Esophagus muscularis mucosa (tissue), 4 donors: ENCODE results near the gene SIVA1. TPM values are rescaled to one million over a fixed set of nuclear protein-coding genes. Genes with fewer than 3 reads are reported as not detected.

ENCODE experiments used
- DNase-seq: peaks from one replicate; pipeline ENCODE4 v3.0.0-alpha.2; 2017; ENCODE audit errors: extremely low spot score
- H3K27ac ChIP-seq, 4 donors: fragments of 200-600 bp; sonication (generic); replicated peaks in 1 of 4; 1 replicate in 3 of 4; 2 replicates in 1 of 4; pipeline ENCODE4 v1.5.1; 2016 to 2019; ENCODE audit warnings: mild to moderate bottlenecking in 1 of 4
- H3K27me3 ChIP-seq, 4 donors: fragments of 200-600 bp; sonication (generic); one replicate each; pipeline versions ENCODE4 v1.5.1 to v1.6.0; 2016 to 2019
- H3K36me3 ChIP-seq, 4 donors: fragments of 200-600 bp; sonication (generic); one replicate each; pipeline ENCODE4 v1.5.1; 2016 to 2019
- H3K4me1 ChIP-seq, 4 donors: fragments of 200-600 bp; sonication (generic); one replicate each; pipeline ENCODE4 v1.5.1; 2016 to 2019
- H3K4me3 ChIP-seq, 4 donors: fragments of 200-600 bp; sonication (generic); 1 replicate in 2 of 4; 2 replicates in 2 of 4; pipeline ENCODE4 v1.5.1; 2016 to 2019; ENCODE audit warnings: mild to moderate bottlenecking in 4 of 4, moderate library complexity in 1 of 4
- H3K9me3 ChIP-seq, 4 donors: fragments of 200-600 bp; sonication (generic); 1 replicate in 3 of 4; 2 replicates in 1 of 4; pipeline ENCODE4 v1.5.1; 2016 to 2019
- EP300 ChIP-seq: sonication (generic); formaldehyde crosslinking; IDR thresholded peaks from one replicate; pipeline ENCODE4 v1.6.1; 2017; ENCODE audit warnings: antibody characterized with exemption
- POLR2A ChIP-seq: fragments of 450-650 bp; IDR thresholded peaks from one replicate; pipeline ENCODE4 v1.6.1; 2017; ENCODE audit warnings: antibody characterized with exemption, moderate library complexity, mild to moderate bottlenecking, low read depth
- POLR2AphosphoS5 ChIP-seq, 2 donors: sonication (generic); formaldehyde crosslinking; IDR thresholded peaks; one replicate each; pipeline ENCODE4 v1.6.1; 2017; ENCODE audit warnings: antibody characterized with exemption in 2 of 2
- WGBS: methylation state at CpG from one replicate; pipeline ENCODE4 v1.1.5; 2018; 5-methylcytosine and 5-hydroxymethylcytosine counted together
- intact Hi-C: fragments of 100-400 bp; cut with DNase I; formaldehyde crosslinking; loops from one replicate; pipeline ENCODE4 v1.15.1; 2023
- total RNA-seq, 4 donors: library from RNA; depleted of rRNA; stranded (reverse); fragments of >200 nt; gene quantifications; one replicate each; pipeline versions ENCODE4 v1.1.0 to v1.2.1, GENCODE V29; 2016
- TF ChIP-seq, protein P1 (sequence below), 3 experiments: fragments of 200-600 bp in 2 of 3; fragments of 450-650 bp in 1 of 3; sonication (generic) in 2 of 3; IDR thresholded peaks; one replicate each; pipeline ENCODE4 v1.5.1; 2017 to 2019; ENCODE audit warnings: antibody characterized with exemption in 3 of 3, mild to moderate bottlenecking in 2 of 3, moderate library complexity in 1 of 3

SIVA1 gene
- total RNA-seq, 4 donors from 2014 or later, result 207 to 324 (median 290) TPM

DNA sequence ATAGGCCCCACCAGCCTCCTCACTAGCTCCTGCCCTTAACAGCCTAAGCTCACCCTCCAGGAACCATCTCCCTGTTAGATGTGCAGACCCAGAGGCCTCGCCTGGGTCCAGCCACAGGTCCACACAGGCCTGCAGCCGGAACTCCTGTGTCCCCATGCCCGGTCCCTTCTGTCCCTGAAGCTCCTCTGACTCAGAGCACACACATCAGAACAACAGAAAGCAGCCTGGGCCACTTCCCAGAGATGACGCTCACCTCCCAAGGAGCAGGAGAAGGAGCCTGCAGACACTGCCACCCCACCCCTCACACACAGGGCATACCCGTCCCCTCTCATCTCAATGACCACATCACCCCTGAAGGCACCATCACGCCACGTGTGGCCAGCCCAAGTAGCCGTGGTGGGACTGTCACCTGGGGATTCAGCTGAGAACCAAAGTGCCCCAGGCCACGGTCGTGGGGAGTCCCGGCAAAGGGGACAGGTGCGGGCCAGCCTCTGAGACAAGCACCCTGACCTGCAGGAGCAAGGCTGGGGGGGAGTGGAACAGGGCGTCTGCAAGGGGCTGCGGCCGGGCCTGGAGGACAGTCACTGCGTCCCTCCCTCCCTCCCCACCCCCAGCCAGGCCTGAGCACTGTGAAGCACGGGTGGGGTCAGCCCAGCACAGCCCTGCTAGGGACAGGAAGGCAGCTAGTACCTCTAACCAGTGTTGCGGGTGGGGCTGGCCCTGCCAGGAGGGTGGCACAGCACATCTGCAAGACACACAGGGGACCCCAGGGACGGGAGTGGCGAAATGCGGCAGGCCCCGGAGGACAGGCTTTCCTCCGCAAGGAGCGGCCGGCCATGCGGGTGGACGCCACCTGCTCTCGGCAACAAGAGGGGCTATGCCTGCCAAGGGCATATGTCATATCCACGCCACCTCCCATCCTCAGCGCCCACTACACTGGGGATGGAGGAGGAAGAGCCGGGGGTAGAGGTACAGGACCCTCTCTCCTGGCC, 37.1 kb downstream of the SIVA1 start:
- WGBS, result 94% methylated on average over 24 of the region's 31 CpGs
- DNase-seq, result no peak
- Histone ChIP-seq H3K4me1 (peaks cover 42 to 100% (median 89%) of the 10 kb centered on the region in 4 donors), H3K27ac (no peak overlapping the region), H3K9me3 (no peaks in the 10 kb centered on the region), H3K4me3 (no peak overlapping the region), H3K27me3 (no peaks in the 10 kb centered on the region), H3K36me3 (peaks cover 6 to 67% (median 60%) of the 10 kb centered on the region in 4 donors)
- intact Hi-C loops, result no loop called here
- TF ChIP-seq EP300 (no peak), POLR2AphosphoS5 (IDR thresholded peaks at IDR 0.05) (no peak), POLR2A (no peak)
- TF ChIP-seq, protein P1, sequence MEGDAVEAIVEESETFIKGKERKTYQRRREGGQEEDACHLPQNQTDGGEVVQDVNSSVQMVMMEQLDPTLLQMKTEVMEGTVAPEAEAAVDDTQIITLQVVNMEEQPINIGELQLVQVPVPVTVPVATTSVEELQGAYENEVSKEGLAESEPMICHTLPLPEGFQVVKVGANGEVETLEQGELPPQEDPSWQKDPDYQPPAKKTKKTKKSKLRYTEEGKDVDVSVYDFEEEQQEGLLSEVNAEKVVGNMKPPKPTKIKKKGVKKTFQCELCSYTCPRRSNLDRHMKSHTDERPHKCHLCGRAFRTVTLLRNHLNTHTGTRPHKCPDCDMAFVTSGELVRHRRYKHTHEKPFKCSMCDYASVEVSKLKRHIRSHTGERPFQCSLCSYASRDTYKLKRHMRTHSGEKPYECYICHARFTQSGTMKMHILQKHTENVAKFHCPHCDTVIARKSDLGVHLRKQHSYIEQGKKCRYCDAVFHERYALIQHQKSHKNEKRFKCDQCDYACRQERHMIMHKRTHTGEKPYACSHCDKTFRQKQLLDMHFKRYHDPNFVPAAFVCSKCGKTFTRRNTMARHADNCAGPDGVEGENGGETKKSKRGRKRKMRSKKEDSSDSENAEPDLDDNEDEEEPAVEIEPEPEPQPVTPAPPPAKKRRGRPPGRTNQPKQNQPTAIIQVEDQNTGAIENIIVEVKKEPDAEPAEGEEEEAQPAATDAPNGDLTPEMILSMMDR (IDR thresholded peaks at IDR 0.05), result no peak

DNA sequence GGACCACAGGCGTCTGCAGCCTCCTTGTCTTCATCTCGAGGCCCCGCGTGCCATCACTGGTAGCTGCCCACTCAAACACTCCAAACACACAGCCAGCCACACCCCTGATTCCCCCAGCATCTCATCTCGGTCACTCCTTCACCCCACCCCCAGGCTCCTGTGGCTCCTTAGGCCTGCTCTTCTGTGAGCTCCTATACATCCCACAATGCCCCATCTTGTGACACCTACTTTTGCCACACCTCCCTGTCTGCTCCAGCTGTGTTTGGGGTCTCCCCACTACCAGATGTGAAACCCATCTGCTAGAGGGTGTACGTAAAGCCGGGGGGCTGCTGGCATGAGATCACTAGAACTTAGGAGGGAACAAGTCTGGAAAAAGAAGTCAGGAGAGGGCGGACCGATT, 38.5 kb downstream of the SIVA1 start:
- Histone ChIP-seq H3K9me3 (no peaks in the 10 kb centered on the region), H3K27ac (no peak overlapping the region), H3K4me1 (peaks cover 49 to 94% (median 83%) of the 10 kb centered on the region in 4 donors), H3K27me3 (no peaks in the 10 kb centered on the region), H3K36me3 (peaks cover 6 to 61% (median 56%) of the 10 kb centered on the region in 4 donors), H3K4me3 (no peak overlapping the region)
- no peak for DNase-seq
- TF ChIP-seq POLR2A (no peak), POLR2AphosphoS5 (IDR thresholded peaks at IDR 0.05) (no peak), EP300 (no peak)
- TF ChIP-seq, protein P1 (IDR thresholded peaks at IDR 0.05), result no peak
- 88% methylated on average over 9 of the region's 9 CpGs for WGBS
- intact Hi-C loops, result no loop called here

GRCh38 chr14:104792101-104792884, 39.3 kb downstream of the SIVA1 start:
- H3K27ac ChIP-seq, result no peak overlapping the region
- H3K4me3 ChIP-seq, result no peak overlapping the region
- intact Hi-C loops, result no loop called here
- no peak for DNase-seq
- peaks cover 41 to 94% (median 81%) of the 10 kb centered on the region in 4 donors for H3K4me1 ChIP-seq
- no peaks in the 10 kb centered on the region for H3K9me3 ChIP-seq
- H3K36me3 ChIP-seq, result peaks cover 6 to 53% (median 51%) of the 10 kb centered on the region in 4 donors
- WGBS, result 82% methylated on average over 20 of the region's 25 CpGs
- TF ChIP-seq, protein P1 (IDR thresholded peaks at IDR 0.05), result no peak
- TF ChIP-seq POLR2AphosphoS5 (IDR thresholded peaks at IDR 0.05) (no peak), EP300 (no peak)
- H3K27me3 ChIP-seq, result no peaks in the 10 kb centered on the region

GRCh38 chr14:104792945-104793702, 40.2 kb downstream of the SIVA1 start:
- Histone ChIP-seq H3K36me3 (peaks cover 6 to 45% (median 42%) of the 10 kb centered on the region in 4 donors), H3K9me3 (no peaks in the 10 kb centered on the region), H3K27ac (no peak overlapping the region), H3K27me3 (no peaks in the 10 kb centered on the region), H3K4me1 (peaks cover 44 to 94% (median 76%) of the 10 kb centered on the region in 4 donors), H3K4me3 (peak overlapping the region in 2 of 4 donors; percentile 88 to 95)
- DNase-seq, result no peak
- intact Hi-C loops, result no loop called here
- WGBS, result 75% methylated on average over 14 of the region's 16 CpGs
- TF ChIP-seq EP300, result no peak
